ENCODE measurements around the gene FAM149B1.

Gene FAM149B1

GRCh38 chr10:73289958-73290357 lies 122.0 kb downstream of the FAM149B1 start:
- no peak for DNase-seq

DNA sequence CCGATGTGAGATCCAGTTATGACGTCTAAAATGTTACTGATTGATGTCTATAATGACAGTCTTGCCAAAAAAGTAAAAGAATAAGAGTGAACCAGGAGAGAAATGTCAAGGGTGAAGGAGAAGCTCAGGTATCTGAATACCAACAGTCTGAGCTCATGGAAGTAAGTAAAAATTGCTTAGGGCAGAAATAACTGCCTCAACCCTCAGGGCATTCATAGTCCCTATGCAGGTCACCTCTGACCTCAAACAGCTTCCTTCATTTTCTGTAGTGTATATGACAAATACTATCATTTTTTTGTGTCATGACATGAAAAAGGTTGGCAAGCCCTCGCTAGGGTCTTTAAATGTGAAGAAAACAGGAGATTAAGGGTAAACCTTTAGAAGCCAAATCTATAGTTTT lies 125.5 kb downstream of the FAM149B1 start:
- DNase-seq, result no peak

Data from T-helper 1 cell (primary cell).